Gastroesophageal sphincter (tissue), 3 donors: ENCODE results near the gene HIVEP2.

Experiments
- CTCF ChIP-seq, 4 experiments: fragments of 200-600 bp in 2 of 4; fragments of 450-650 bp in 2 of 4; sonication (generic) in 1 of 4; IDR thresholded peaks; one replicate each; pipeline ENCODE4 v1.5.1; 2017 to 2019; ENCODE audit warnings: antibody characterized with exemption in 4 of 4, mild to moderate bottlenecking in 2 of 4, moderate library complexity in 2 of 4
- EP300 ChIP-seq: sonication (generic); formaldehyde crosslinking; IDR thresholded peaks from one replicate; pipeline ENCODE4 v1.6.1; 2017; ENCODE audit warnings: antibody characterized with exemption, mild to moderate bottlenecking
- POLR2A ChIP-seq, 2 donors: fragments of 450-650 bp; IDR thresholded peaks; one replicate each; pipeline ENCODE4 v1.6.1; 2017; ENCODE audit warnings: antibody characterized with exemption in 2 of 2, mild to moderate bottlenecking in 2 of 2, moderate library complexity in 1 of 2
- POLR2AphosphoS5 ChIP-seq: sonication (generic); formaldehyde crosslinking; IDR thresholded peaks from one replicate; pipeline ENCODE4 v1.6.1; 2017; ENCODE audit warnings: antibody characterized with exemption

- TF ChIP-seq CTCF (IDR thresholded peaks at IDR 0.05) (no peak), POLR2A (IDR thresholded peaks at IDR 0.05) (no peak), EP300 (no peak), POLR2AphosphoS5 (no peak)
Observed at GRCh38 chr6:142751452-142751851, 193.5 kb downstream of the HIVEP2 start.
